Activated T-cell treated with anti-CD3 and anti-CD28 coated beads for 48 hours (primary cell): ENCODE results near the gene GPR139.

Experiments
- DNase-seq: peaks from one replicate; pipeline ENCODE4 v3.0.0-alpha.2; 2020; ENCODE audit warnings: low read depth

Gene GPR139

DNA sequence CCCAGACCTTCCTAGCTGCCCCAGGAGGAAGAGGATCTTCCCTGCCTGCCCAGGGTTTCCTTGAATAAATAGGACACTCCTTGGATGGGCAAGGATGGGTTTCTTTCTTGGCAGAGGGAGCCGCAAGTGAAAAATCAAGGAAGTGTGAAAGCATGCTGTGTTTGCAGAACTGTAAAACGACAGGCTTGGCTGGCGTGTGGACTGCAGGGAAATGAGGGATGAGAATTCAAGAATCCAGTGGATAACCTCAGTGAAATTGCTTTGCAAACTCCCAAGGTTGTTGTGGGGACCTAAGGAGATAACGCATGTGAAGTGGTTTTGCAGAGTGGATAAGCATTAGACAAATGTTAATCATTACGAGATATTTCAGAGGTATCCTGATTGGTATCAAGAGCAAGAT lies 20.4 kb downstream of the GPR139 start:
- no peak for DNase-seq

DNA sequence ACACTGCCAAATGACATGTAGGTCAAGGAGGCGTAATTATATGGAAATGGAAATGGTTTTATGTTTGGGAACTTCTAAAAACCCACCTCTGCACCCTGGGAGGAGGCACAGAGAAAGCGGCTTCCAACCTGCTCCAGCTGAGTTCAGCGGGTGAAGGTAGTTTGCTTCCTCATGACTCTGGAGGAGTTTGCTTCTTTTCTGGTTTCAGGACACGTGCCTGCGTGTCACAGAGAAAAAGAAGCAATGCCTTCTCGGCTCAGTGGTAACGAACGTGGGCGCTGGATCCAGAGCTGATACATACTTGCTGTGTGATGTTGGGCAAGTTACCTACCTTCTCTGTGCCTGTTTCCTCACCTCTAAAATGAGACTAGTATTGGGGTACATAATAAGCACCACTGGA lies 22.1 kb downstream of the GPR139 start:
- no peak for DNase-seq

DNA sequence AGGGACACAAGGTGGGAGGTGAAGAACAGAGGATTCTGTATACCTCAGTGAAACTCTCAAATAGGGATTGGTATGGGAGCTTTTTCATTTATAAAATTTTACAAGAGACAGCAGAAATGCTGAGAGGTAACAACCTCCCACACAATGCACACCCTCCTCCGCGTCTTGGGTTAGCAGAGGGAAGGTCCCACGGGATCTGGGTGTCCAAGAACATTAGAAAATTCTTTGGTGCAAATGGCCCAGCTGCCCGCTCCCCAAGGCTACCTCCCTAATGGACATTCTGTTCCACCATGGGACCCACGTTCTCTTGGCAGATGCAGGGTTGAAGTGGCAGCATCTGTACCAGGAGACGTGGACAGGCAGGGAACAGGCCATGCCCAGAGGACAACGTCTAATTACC lies 22.5 kb downstream of the GPR139 start:
- no peak for DNase-seq

DNA sequence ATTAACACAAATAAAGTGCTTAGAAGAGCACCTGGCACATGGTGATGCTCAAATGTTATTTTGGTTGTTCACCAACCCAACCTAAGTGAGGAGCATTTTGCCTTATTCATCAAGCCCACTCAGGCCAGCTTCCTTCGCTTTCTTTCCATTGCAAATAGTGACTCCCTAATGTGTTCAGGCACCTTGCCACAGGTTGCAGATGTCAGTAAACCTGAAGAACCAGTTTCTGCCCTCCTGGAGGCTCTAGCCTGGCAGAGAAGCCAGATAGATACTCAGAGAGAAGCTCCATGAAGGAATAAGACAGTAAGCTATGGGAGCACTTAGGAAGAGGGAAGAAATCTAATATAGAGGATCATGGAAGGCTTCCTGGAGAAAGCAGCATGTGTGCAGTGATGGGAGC lies 23.9 kb downstream of the GPR139 start:
- no peak for DNase-seq

DNA sequence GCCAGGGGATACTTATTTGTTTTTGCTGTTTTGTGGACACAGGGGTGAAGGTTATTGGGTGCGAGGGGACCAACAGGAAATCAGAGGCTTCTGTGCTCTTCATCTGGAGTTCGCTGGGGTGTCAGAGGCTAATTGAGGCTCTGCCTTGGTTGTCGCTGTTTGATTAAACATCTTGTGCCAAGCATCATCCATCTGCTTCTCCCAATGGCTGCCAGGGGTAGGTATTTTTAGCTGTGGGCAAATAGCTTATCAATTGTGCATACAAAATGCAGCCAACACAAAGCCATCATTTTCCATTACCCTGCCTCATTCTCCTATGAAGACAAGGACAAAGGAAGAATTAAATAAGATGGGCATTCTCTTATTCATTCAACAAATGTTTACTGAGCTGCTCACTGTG lies 27.8 kb downstream of the GPR139 start:
- no peak for DNase-seq

DNA sequence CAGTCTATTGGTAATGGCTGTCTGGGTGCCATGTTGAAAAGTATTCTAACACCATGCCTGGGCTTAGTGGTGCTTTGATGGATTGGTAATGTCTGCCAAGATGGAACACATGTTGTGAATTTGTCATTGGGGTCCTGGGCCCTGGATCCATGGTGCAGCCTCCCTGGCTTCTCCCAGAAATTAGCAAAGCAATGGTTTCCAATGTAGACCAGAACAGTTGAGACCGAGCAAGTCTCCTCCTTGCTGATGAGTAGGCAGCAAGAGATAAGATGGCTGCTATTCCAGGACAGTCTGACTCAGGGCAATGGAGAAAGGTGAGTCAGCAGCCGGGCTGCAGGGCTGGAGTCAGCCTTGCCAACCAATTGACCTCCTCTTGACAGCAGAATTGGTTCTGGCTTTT lies 30.8 kb downstream of the GPR139 start:
- DNase-seq: no peak

DNA sequence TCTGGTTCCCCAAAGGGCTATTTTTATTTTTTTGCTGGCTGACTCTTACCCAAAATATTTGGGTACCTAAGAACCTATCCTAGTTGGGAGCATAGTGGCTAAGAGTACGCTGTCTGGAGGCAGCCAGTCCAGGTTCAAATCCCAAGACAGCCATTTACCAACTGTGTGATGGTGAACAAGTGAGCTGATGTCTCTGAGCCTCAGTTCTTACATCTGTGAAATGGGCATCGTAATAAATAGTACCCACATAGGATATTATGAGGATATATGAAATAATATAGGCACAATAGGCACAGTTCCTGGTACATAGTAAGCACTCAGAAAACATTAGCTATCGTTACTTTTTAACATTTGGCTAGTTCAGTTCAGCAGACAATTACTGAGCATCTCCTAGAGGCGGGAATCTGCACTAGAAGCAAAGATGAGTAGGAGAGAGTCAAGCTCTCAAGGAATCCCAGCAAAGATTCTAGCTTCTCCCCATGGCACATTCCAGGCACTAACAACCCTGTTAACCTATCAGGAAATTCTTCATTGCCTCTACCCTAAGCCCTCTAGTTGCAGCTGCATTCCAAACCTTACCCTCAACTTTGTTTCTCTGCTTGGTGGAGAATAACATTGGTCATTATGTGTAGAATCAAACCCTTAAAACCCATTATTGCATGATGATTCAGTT lies 31.6 kb downstream of the GPR139 start:
- DNase-seq: no peak

DNA sequence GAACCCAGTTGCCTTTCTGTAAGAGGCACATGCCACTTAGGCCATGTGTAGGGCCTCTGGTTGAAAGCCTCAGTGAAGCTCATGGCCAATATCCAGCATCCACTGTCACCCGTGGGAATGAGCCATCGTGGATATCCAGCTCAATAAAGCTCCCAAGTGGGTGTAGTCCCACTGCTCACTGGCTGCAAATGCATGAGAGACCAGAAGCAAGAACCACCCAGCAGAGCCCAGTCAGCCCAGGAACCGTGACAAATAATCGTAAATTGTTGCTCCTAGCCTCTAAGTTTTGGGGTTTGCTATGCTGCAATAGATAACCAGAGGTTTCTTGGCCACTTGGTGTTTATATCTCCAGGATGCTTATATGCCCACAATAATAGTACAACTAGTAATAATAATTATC lies 33.7 kb downstream of the GPR139 start:
- DNase-seq: no peak

DNA sequence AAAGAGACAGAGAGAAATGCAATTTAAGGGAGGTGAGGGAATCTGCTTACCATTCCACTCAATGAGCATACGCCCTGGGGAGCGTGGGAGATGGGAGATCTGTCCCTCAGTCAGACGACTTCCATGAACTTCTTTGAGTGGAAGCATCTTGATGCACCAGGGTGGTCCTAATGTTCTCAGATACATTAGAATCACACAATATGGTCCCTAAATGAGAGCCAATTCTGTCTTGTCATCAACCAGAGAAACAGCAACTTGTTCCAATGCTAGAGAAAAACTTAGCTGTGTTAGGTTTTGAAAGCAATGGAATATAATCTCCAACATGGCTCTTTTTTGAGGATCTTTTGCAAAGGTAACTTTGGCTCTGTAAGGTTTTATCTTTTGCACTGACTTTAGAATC lies 44.1 kb downstream of the GPR139 start:
- no peak for DNase-seq

DNA sequence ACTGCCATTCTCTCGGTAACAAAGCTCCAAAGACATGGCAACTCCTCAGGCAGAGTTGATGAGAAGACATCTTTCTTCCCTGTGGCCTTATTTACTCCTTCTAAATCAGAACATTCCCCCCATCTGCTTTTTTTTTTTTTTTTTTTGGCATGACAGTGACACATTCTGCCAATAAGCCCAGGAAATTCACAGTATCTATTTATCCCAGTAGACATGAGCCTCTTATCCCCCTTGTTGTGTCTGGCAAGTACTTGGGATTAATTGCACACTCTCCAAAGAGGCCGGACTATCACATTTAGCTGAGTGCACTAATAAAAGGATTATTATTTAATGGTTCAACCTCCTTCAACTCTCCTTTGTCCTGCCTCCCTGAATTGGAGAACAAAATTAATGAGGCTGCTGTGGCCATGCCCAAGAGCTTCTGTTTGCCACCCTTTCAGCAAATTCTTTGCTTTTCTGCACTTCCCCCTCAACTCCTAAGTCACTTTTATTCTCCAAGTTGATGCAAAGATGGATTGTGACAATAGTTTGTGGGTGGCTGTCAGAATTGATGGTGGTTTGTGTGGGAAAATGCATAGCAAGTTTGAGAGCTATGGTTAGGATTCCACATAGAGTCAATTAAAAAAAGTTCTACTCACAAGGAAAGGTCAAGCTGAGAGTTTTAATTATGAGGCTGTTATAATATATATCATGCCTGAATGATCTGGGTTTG lies 47.2 kb downstream of the GPR139 start:
- DNase-seq: no peak

DNA sequence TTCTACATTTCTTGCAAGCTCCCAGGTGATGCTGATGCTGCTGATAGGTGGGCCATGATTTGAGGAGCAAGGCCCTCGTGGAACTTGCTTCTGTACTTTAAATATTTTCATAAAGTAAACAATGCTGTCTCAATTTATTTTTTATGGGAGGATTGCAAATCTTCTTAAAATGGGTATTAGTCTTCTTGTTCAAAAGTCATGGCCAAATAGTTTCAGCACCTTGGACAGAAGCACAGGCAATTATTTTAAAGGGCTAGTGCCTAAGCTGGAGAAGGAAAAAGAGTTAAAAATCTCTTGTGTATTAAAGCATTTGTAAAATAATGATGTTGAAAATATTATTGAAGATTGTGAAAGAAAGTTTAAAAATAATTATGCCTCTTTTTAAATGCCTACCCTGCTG lies 50.5 kb downstream of the GPR139 start:
- DNase-seq: no peak

DNA sequence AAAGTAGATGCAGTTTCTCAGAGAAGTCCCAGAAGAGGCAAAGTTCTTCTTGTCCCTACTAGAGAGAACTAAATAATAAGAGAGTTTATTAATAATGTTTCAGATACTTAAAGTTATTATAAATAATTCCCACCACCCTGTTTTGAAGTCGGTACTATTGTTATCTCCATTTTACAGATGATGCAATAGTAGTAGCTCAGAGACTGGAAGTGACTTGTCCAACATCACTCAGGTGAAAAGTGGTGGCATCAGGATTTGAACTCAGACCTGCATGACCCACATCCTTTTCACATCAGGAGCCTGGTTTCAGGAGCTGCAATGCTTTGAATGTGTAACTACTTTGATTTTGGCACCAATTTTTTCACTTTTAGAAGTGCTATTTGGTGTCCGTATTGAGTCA lies 52.7 kb downstream of the GPR139 start:
- no peak for DNase-seq

DNA sequence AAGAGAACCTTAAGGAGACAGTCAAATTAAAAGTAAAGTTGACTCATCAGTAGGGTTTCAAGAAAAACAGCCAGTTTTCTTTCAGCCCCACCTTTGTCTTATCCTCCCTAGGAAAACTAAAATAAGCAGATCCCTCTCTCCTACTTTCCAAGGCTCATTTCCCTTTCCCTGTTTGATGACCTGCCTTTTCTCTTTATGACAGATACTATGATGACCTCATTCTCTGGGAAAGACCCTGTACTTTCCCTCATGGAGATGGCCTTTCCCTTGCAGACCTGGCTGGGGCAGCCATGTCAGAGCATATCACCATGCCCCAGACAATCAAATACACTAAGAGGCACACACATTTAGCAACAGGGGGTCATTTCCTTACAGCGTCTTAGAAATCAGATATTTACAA lies 53.6 kb downstream of the GPR139 start:
- DNase-seq: no peak

DNA sequence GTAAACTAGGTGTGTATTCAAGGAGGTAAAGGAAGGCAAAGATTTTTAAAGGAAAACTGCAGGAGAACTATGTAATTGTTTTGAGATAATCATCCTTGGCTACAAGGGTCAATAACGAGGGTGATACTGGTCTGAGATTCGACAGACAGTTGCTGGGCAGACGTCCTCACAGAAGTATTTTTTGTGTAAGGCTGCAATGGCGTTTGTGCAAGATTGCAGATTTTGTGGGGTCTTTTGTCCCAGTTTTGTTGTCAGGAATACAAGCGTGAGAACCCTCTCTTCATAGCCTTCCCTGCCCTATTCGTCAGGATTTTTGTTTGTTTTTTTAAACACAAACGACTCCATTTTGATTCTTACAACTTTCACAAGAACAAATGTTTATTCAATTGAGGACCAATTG lies 57.5 kb downstream of the GPR139 start:
- no peak for DNase-seq

DNA sequence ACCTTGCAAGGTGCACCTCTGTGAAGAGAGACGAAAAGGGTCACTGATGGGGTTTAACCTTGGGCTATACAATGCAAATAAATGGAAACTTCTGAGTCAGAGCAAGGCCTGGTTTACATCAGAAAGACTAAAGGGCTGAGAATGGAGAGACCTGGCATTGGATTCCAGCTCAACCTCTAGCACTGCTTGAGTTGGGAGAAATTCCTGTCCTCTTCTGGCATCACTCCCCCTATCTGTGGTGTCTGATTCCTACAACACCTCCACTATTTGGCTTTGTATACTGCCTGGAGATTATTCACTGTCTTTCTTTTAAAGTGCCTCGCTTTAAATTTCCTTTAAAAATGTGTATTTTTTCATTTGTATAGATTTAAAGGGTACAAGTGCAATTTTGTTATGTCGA lies 68.8 kb downstream of the GPR139 start:
- DNase-seq: no peak

DNA sequence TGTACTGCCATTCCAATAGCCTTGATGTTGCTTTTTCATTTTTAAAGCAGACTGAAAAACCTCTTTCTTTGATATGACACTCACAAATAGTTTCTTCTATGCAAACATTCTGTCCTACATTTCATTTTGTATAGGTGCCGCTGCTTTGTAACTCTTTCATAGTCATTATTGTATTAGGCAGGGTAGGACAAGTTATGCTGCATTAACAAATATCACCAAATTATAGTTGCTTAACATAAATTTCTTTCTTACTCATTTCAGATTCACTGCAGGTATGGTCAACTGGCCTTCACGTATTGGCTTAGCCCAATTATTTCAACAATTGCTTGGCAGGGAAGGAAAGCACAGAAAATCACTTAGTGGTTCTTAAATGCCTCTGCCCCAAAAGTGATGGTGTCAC lies 70.8 kb downstream of the GPR139 start:
- no peak for DNase-seq

DNA sequence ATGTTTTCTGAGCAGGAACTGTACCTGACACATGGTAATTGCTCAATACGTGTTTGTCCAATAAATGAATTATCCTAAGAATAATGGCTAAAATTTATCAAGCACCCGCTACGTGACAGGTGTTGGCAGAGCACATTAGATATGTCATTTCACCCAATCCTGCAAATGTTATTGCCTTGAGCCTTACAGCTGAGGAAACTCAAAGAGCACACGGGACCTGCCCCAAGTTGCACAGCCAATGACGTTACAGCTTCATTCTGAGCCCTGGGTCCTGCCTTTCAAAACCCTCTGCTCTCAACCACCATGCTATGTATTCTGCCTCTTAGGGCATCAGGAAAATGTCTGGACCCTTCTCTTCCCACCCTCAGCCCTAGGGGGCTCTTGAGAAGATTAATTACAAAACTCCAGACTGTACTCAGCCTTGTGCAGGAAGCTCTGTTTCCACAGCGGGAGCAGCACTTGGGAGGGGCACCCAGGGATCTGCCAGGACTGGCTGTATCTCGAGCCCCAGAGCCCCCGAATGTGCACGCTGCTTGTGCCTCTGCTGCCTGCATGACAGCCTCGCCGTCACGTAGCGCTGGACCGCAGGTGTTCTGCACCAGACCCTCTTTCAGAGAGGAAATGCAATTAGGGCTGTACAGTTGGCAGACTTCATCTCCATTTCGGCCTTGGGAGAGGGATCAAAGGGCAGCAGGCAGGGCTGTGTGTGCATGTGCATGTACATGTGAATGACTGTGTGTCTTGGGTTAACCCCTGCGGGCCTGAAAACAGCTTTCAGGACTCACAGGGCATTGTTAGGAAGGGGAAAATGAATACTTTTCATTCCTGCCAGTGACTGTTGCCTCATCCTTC lies 71.6 kb downstream of the GPR139 start:
- no peak for DNase-seq

DNA sequence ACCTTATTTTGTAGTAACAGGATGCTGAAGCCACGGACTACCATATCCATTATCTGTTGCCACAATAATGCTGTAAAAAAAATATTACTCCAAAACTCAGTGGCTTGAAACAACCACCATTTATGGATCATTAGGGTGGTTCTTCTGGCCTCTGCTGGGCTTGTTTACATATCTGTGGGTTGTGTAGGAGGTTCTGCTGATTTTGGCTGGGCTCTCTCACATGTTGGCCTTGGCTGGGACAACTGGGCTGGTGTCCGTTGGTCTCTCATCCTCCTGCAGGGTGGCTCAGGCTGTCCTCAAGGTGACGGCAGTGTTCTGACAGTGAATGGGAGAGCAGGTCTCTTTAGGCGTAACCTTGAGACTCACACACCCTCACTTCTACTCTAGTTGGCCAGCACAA lies 76.0 kb downstream of the GPR139 start:
- DNase-seq: no peak

DNA sequence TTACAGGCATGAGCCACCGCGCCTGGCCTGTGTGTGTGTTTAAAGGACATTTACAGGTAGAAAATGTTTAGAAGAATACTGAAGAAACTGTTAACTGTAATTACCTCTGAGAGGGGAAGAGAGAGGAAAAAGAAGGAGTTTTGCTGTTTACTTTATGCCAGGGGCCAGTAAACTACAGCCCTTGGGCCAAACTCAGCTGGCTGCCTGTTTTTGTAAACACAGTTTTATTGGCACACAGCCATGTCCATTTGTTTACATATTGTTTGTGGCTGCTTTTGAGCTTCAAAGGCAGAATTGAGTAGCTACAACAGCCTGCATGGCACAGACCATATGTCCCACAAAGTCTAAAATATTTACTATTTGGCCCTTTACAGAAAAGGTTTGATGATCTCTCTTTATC lies 76.4 kb downstream of the GPR139 start:
- DNase-seq: no peak

DNA sequence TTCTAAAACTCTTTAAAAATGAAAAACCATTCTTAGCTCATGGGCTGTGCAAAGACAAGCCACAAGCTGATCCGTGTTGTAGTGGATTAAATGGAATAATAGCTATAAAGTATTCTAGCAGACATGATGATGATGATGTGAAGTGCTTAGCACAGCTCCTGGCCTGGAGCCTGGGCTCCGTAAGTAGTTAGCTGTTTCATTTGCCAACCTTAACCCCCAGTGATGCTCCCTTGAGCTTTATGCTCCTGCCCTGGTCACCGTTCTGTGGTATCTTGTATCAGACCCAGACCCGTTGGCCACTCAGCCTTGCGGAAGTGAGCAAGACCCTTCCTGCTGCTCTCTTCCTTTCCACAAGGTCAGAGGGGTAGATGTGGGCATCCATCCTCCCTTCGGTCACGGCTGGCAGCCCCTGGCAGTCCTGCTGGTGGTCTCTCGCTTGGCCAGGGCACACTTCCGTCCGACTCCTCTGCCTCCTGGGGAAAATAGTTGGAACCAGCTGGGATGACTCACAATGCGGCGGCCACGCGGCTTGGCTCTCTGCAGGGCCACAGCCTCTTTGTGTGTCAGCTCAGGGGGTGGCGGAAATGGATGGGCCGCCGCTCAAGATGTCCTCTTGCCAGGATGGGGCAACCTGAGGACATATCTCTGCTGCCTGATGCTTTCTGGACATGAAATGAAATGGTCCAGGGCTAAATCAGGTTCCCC lies 79.1 kb downstream of the GPR139 start:
- DNase-seq: no peak

DNA sequence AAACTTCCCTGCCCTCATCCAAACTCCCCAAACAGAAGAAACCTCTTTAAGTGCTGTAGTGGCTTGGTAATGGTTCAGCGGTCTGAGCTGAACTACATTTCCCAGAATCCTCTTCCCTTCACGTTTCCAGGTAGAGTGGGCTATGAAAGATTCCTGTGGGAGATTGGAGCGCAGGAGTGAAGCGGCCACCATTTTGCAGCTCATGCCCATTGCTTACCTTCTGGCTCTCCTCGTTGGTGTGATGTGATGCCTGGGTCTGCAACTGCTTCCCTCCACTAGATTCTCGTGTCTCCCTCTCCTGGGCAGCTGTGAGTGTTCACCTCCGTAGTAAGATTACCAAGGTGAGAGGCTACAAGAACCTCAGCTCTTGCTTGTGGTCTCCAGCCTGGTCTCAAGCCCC lies 82.1 kb downstream of the GPR139 start:
- DNase-seq: no peak

DNA sequence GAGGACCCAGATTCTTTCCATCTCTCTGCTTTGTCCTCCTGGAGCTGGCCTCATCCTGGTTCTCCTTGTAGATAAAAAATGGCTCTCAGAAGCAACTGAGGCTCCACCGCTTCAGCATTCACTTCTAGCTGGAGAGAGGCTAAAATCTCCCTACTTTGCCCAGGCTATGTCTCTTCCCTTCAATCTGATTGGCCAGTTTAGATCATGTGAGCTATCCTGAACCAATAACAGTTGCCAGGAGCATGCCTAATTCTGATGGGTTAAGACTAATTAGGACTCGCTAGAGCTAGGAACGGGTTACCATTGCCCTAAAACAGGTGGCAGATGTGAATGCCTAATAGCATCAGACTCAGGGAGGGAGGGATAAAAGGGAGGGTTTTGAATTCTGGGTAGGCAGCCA lies 89.6 kb downstream of the GPR139 start:
- DNase-seq: no peak
